Right cardiac atrium (tissue), 5 donors: ENCODE measurements around the gene ARHGEF35. TPM values are rescaled to one million over a fixed set of nuclear protein-coding genes. Genes with fewer than 3 reads are reported as not detected.
"Not testable (repeated sequence)": the region's sequence is repeated elsewhere in the genome, so short reads cannot be mapped to it uniquely, and the experiment has no call there.

ENCODE experiments used
- ATAC-seq, 2 donors: fragments of 200-7000 bp; cut with Tn5 transposase; one replicate each; pipeline versions ENCODE4 v1.8.0 to v1.9.1; 2020; ENCODE audit warnings: moderate library complexity in 2 of 2, mild to moderate bottlenecking in 1 of 2
- DNase-seq, 3 donors: peaks; one replicate each; pipeline ENCODE4 v3.0.0-alpha.2; 2020
- H3K27ac ChIP-seq: one replicate; pipeline ENCODE4 v1.5.1; 2013; ENCODE audit warnings: mild to moderate bottlenecking, low read length, control low read depth, moderate library complexity
- H3K27me3 ChIP-seq: one replicate; pipeline ENCODE4 v1.6.1; 2013; ENCODE audit not compliant: control insufficient read depth, insufficient read depth
- H3K4me1 ChIP-seq: one replicate; pipeline ENCODE4 v1.6.1; 2013; ENCODE audit warnings: low read length; ENCODE audit not compliant: control insufficient read depth, insufficient read depth
- H3K4me3 ChIP-seq: one replicate; pipeline ENCODE4 v1.5.1; 2013; ENCODE audit warnings: low read length, control low read depth
- H3K9me3 ChIP-seq: one replicate; pipeline ENCODE4 v1.6.1; 2013; ENCODE audit warnings: low read length; ENCODE audit not compliant: control insufficient read depth
- WGBS: extraction: QIAGEN DNeasy Blood & Tissue Kit; methylation state at CpG from one replicate; pipeline ENCODE4 v1.1.7; 2013; 5-methylcytosine and 5-hydroxymethylcytosine counted together
- intact Hi-C, 4 donors: fragments of 100-400 bp; cut with DNase I; formaldehyde crosslinking; loops; one replicate each; pipeline versions ENCODE4 v1.11.0 to v1.14.0; 2022 to 2023
- long read RNA-seq, 4 donors: library from polyadenylated mRNA; unstranded; transcript quantifications; one replicate each; pipeline ENCODE4 v2.0.0, GENCODE V29; 2020 to 2021
- polyA plus RNA-seq: library from polyadenylated mRNA; stranded (reverse); fragments of 200-250 nt; gene quantifications from one replicate; pipeline ENCODE4 v1.2.3, GENCODE V29; 2013
- total RNA-seq, 4 donors: library from RNA; stranded (reverse); fragmentation: NEBNext Ultra II Directional; extraction: Animal tissue kit (Norgen Biotek cat#: 25700); gene quantifications; one replicate each; pipeline ENCODE4 v1.2.1, GENCODE V29; 2021
- donor health status: healthy with polysubstance abuse.
- donor health status: DM: no; HTN: yes; CAD: no.
- donor health status: DM: no; HTN: no; CAD: no.
- donor health status: DM: no; HTN: yes; CAD: no; lungs with severe emphysema.
- donor health status: DM: yes; HTN: yes; CAD: no.

ARHGEF35 gene
- total RNA-seq (1 to 10 TPM in 3 of 4 donors, under 1 TPM in 1; 0.29 to 4.1 (median 2.6) TPM), polyA plus RNA-seq (2.9 TPM)
- long read RNA-seq, donor 1 = 0 reads
- long read RNA-seq, donor 2, partial matches to known transcripts = 0 of 3 reads
- long read RNA-seq, donor 2, other reads (novel, unspliced or antisense) = 0 of 3 reads
- long read RNA-seq, donor 3, transcript ARHGEF35-201 (2 exons, 2,431 nt) = major isoform, 12 of 14 reads
- long read RNA-seq, donor 3, partial matches to known transcripts = 0 of 14 reads
- long read RNA-seq, donor 3, other reads (novel, unspliced or antisense) = 2 of 14 reads
- long read RNA-seq, donor 4, transcript ARHGEF35-201 (2 exons, 2,431 nt) = major isoform, 5 of 5 reads
- long read RNA-seq, donor 4, partial matches to known transcripts = 0 of 5 reads
- long read RNA-seq, donor 4, other reads (novel, unspliced or antisense) = 0 of 5 reads

DNA sequence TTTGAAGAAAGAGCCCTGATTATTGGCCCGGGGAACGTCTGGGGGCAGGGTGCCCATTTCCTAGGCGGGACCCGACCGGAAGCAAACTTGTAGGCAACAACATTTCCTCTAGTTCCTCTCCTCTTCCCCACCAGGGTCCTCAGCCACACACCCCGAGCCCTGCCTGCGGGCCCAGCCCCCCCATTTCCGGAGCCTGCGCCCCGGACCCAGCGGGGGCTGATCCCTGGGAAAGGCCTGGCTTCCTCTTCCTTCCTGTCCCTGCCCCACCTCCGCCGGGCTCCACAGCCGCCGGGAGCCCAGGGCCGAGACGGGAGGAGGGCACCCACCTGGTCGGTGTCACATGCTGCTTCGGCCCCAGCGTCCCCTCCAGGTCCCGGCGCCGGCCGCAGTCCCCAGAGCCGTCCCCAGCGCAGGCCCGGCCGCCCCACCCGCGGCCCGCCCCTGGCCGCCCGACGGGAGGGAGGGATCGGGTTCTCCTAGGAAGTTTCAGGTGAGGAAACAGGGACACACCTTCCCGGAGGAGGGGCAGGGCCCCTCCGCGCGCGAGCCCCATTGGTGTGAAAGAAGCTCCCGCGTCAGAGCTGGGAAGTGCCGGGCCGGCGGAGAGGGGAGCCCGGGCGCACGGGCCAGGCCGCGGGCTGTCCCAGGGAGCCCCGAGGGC lies at the start of gene ARHGEF35:
Gene ARHGEF35 (minus strand): TSS at position 622 of the 661 bp plus-strand sequence. CDS start 7,450 bp downstream, outside the sequence.
- DNase-seq, intact Hi-C loops, H3K9me3 ChIP-seq, H3K27me3 ChIP-seq, H3K27ac ChIP-seq, H3K4me3 ChIP-seq, H3K4me1 ChIP-seq: not testable (repeated sequence)
- 2% methylated on average over 9 of the region's 51 CpGs for WGBS
- ATAC-seq = peak; percentile 81 to 83

DNA sequence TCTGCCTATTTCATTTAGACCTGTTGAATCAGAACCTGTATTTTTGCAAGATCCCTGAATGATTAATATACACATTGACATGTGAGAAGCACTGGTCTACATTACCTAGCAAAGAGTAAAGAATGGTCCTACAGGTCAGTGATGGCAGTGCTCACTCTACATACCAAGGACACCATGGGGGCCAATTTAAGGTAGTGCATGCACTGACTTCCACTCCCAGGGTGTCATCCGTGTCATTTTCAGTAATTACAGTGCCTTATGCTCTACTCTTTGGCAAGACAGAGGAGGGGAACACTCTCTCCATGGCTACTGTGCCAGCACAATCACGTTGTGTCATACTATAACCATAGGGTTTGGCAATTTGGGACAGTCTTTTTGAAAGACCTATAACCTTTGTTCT lies 49.7 kb upstream of the ARHGEF35 start:
- not testable (repeated sequence) for H3K27ac ChIP-seq, H3K4me3 ChIP-seq
- WGBS = no CpG with 5 or more reads among the region's 2 CpGs

DNA sequence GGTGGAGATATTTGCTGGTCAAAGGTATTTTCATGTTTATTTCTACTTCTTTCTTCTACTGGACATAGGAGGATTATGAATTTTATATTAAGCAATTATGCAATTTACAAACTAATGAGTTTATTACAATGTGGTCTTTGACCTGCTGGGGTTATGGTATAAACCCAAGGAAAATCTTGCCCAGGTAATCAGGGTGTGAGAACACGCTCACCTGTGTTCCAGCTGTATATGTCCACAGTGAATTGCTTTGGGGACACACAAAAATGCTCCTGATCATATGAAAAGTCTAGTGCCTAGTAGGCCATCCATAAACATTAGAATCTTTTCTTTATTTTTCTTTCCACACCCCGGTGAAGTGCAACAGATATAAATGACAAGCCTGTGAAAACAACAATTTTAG lies 43.7 kb upstream of the ARHGEF35 start, which contains the start of gene OR2A42:
Gene OR2A42 (minus strand): TSS at position 241 of the 400 bp plus-strand sequence. CDS start 6,762 bp downstream, outside the sequence.
- H3K4me1 ChIP-seq, DNase-seq, H3K4me3 ChIP-seq, H3K9me3 ChIP-seq, ATAC-seq, intact Hi-C loops, H3K27me3 ChIP-seq, H3K27ac ChIP-seq: not testable (repeated sequence)
- 100% methylated on average over 1 of the region's 2 CpGs for WGBS

More for the DNA sequence above, 49.7 kb upstream of the ARHGEF35 start:
- intact Hi-C loops, ATAC-seq, DNase-seq, H3K27me3 ChIP-seq, H3K9me3 ChIP-seq, H3K4me1 ChIP-seq: not testable (repeated sequence)

GRCh38 chr7:144238530-144239082 lies 43.0 kb upstream of the ARHGEF35 start:
- H3K9me3 ChIP-seq, ATAC-seq, H3K27ac ChIP-seq, intact Hi-C loops, H3K4me1 ChIP-seq, H3K27me3 ChIP-seq, DNase-seq, H3K4me3 ChIP-seq: not testable (repeated sequence)
- 80% methylated on average over 2 of the region's 2 CpGs for WGBS

- H3K27ac ChIP-seq, ATAC-seq, H3K27me3 ChIP-seq, H3K4me1 ChIP-seq, H3K4me3 ChIP-seq, intact Hi-C loops, H3K9me3 ChIP-seq, DNase-seq: not testable (repeated sequence)
- WGBS = 55% methylated on average over 1 of the region's 1 CpG
Measured at GRCh38 chr7:144233039-144233438, 37.4 kb upstream of the ARHGEF35 start.

DNA sequence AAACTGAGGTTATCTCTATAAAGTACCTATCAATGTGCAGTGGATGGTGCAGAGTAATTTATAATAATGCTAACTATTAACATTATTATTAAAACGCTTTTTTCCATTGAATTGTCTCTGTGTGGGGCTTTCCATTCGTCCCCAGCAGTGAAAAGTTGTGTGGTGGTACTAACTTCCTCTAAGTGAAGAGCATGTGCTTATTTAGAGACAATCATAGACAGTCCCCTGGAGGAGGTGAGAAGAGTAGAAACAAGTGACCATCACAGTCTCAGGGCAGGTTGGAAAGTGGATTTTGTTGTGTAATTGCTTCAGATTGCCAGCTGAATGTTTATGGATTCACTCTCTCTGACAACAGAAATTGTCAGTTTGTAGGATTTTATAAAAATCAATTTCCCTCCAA lies 35.4 kb upstream of the ARHGEF35 start:
- no CpG with 5 or more reads among the region's 2 CpGs for WGBS
- intact Hi-C loops, DNase-seq, H3K27me3 ChIP-seq, H3K27ac ChIP-seq, H3K4me3 ChIP-seq, H3K4me1 ChIP-seq, ATAC-seq, H3K9me3 ChIP-seq: not testable (repeated sequence)

DNA sequence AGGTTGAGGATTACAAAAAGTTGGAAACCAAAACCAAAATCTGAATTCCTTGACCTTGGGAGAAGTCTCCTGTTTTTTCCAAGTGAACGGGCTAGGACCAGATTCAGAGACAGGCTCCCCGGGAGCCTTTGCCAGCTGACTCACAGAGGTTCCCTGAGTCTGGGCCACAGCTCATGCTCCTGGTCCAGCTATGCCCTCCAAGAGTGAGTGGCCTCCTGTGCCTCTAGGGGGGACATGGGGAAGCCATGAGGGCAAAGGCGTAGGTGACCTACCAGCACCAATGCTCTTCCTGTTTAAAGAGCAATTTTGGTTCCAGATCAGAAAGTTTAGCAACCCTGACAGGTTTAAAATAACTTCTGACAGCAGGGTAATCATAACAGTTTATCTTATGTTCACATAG lies 33.2 kb upstream of the ARHGEF35 start:
- H3K4me1 ChIP-seq, intact Hi-C loops, H3K9me3 ChIP-seq, H3K27ac ChIP-seq, H3K27me3 ChIP-seq, H3K4me3 ChIP-seq: not testable (repeated sequence)
- ATAC-seq (peak in 1 of 2 donors; percentile 47), DNase-seq (peak in 2 of 3 donors; percentile 18 to 27)
- WGBS = 92% methylated on average over 1 of the region's 3 CpGs

GRCh38 chr7:144226866-144227265 lies 31.2 kb upstream of the ARHGEF35 start:
- intact Hi-C loops, H3K4me1 ChIP-seq, H3K4me3 ChIP-seq, ATAC-seq, H3K9me3 ChIP-seq, H3K27ac ChIP-seq, DNase-seq, H3K27me3 ChIP-seq: not testable (repeated sequence)
- WGBS = 71% methylated on average over 3 of the region's 4 CpGs

DNA sequence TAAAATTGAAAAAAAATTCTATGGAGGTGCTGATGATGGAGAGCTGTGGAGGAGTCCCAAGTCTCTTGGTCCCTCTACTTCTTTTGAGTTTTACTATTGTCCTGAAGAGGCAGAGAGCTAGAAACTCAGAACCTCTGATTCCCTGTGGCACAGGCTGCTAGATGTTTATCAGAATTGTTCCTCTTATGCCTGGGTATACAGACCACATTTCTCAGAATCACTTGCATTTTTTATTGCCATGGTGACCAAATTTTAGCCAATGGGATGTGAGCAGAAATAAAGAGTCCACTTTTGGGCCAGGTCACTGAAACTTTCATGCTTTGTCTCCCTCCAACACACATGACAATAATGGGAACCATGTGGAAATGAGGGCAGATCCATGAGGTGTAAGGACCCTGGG lies 28.0 kb upstream of the ARHGEF35 start:
- H3K27me3 ChIP-seq, intact Hi-C loops, H3K4me3 ChIP-seq, H3K4me1 ChIP-seq, ATAC-seq, H3K27ac ChIP-seq, H3K9me3 ChIP-seq, DNase-seq: not testable (repeated sequence)

GRCh38 chr7:144220531-144220930 lies 24.9 kb upstream of the ARHGEF35 start:
- H3K27me3 ChIP-seq, DNase-seq, ATAC-seq, H3K4me3 ChIP-seq, intact Hi-C loops, H3K4me1 ChIP-seq, H3K27ac ChIP-seq, H3K9me3 ChIP-seq: not testable (repeated sequence)

GRCh38 chr7:144219149-144219548 lies 23.5 kb upstream of the ARHGEF35 start:
- H3K4me3 ChIP-seq, intact Hi-C loops, H3K27ac ChIP-seq, H3K9me3 ChIP-seq, H3K4me1 ChIP-seq, DNase-seq, H3K27me3 ChIP-seq: not testable (repeated sequence)
- WGBS = no CpG with 5 or more reads among the region's 4 CpGs
- peak in 1 of 2 donors; percentile 19 for ATAC-seq
